ENCODE measurements around the gene RTL1. TPM values are rescaled to one million over a fixed set of nuclear protein-coding genes. Genes with fewer than 3 reads are reported as not detected.

Gene RTL1
- total and polyA plus RNA-seq, 2 of the 8 experiments (the other 6 are each of a cell fraction or from before 2014, with no cell fraction given) = not detected

DNA sequence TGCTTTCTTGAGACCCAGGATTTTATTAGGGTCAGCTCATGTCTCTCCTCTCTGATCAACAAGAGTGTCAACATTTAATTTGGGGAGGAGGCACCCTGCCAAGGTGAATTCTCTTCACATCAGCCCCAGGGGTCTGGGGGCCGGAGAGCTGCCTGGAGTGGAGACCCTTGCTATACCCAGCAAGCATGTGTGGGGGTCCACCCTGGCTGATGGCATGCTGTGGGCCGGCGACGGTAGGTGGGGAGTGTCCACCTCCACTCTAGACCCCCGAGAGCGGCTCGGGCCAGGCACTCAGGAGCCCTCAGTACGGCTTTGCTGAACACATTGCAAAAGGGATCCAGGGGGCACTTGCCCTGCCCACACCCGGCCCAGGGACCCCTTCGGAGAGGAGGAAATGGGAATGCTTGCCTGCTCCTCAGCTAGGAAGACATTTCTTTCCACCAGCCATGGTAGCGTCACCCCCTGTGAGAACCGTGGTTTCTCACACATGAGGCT lies 67.2 kb downstream of the RTL1 start:
- Histone ChIP-seq H2BK120ac (replicated peaks; ENCODE audit: low read depth, low read length) (no peak overlapping the region), H3K36me3 (ENCODE audit: control insufficient read depth in 2 of 4, insufficient read depth in 4 of 4, low read length in 3 of 4) (no peaks in the 10 kb centered on the region), H4K20me1 (replicated peaks in 1 of 2; ENCODE audit: control insufficient read depth in 1 of 2, insufficient read depth in 2 of 2, low read length in 2 of 2) (no peaks in the 10 kb centered on the region), H3K23ac (ENCODE audit: insufficient read length) (no peak overlapping the region), H2BK20ac (ENCODE audit: low read length) (no peak overlapping the region), H3K27me3 (replicated peaks in 1 of 4; ENCODE audit: control insufficient read depth in 3 of 4, extremely low read depth in 1 of 4, insufficient read depth in 3 of 4, low read length in 3 of 4) (no peaks in the 10 kb centered on the region; a peak in 2 of 7 replicates), H4K8ac (ENCODE audit: extremely low read depth, insufficient read depth, low read length) (no peak overlapping the region), H3K79me2 (ENCODE audit: control insufficient read depth in 1 of 2, insufficient read depth in 2 of 2, low read length in 2 of 2) (no peaks in the 10 kb centered on the region), H3K9me3 (ENCODE audit: insufficient read depth in 2 of 2, low read depth in 1 of 2, low read length in 1 of 2) (no peaks in the 10 kb centered on the region), H3K56ac (replicated peaks; ENCODE audit: insufficient read length, low read depth, low read length) (no peak overlapping the region), H3K79me1 (ENCODE audit: low read depth, low read length) (no peaks in the 10 kb centered on the region), H4K91ac (replicated peaks; ENCODE audit: insufficient read length, low read length) (no peak overlapping the region), H2AFZ (ENCODE audit: low read length) (no peak overlapping the region), H3K4me1 (replicated peaks in 1 of 4; ENCODE audit: control insufficient read depth in 3 of 4, insufficient read depth in 4 of 4, low read length in 3 of 4) (peaks cover 0 to 35% (median 24%) of the 10 kb centered on the region in 4 experiments; a peak in 6 of 7 replicates), H2BK15ac (ENCODE audit: low read length) (no peak overlapping the region), H3K18ac (ENCODE audit: extremely low read depth, low read length) (no peak overlapping the region; the same call in 1 of the 2 replicates), H3K4me3 (ENCODE audit: extremely low read depth in 1 of 4, insufficient read depth in 2 of 4, low read depth in 3 of 4, low read length in 4 of 4) (no peak overlapping the region), H3K14ac (ENCODE audit: insufficient read length) (no peak overlapping the region), H3K9ac (replicated peaks in 1 of 4; ENCODE audit: extremely low read depth in 1 of 4, low read depth in 3 of 4, low read length in 3 of 4) (no peak overlapping the region), H3K23me2 (ENCODE audit: low read depth, low read length) (no peaks in the 10 kb centered on the region), H3K4ac (replicated peaks; ENCODE audit: insufficient read length, low read depth, low read length) (no peak overlapping the region), H4K5ac (ENCODE audit: insufficient read length, low read depth, low read length) (no peak overlapping the region), H2BK12ac (ENCODE audit: low read depth, low read length) (no peak overlapping the region), H3K4me2 (ENCODE audit: insufficient read depth in 1 of 2, low read depth in 2 of 2, low read length in 2 of 2) (no peak overlapping the region), H2BK5ac (ENCODE audit: low read depth, low read length) (no peak overlapping the region), H3K27ac (ENCODE audit: low read depth, low read length) (no peak overlapping the region), H2AK5ac (ENCODE audit: low read depth, low read length) (no peak overlapping the region)
- no peak for DNase-seq (ENCODE audit: low read depth in 1 of 2, low spot score in 2 of 2)
- FAIRE-seq = no peak
- WGBS, 2 experiments (ENCODE audit: extremely low coverage in 1 of 2, insufficient coverage in 1 of 2, insufficient read length in 1 of 2, insufficient replicate concordance in 2 of 2, low coverage in 1 of 2, low lambda C conversion rate in 2 of 2, missing lambda C conversion rate in 1 of 2) = 89% methylated on average over 12 of the region's 12 CpGs; no CpG with 5 or more reads in 1 of the 2 experiments
- POLR2A ChIA-PET (ENCODE audit: partially characterized antibody) = no interaction called here
- CTCF ChIA-PET (ENCODE audit: partially characterized antibody) = no interaction called here
- TF ChIP-seq, protein P1, sequence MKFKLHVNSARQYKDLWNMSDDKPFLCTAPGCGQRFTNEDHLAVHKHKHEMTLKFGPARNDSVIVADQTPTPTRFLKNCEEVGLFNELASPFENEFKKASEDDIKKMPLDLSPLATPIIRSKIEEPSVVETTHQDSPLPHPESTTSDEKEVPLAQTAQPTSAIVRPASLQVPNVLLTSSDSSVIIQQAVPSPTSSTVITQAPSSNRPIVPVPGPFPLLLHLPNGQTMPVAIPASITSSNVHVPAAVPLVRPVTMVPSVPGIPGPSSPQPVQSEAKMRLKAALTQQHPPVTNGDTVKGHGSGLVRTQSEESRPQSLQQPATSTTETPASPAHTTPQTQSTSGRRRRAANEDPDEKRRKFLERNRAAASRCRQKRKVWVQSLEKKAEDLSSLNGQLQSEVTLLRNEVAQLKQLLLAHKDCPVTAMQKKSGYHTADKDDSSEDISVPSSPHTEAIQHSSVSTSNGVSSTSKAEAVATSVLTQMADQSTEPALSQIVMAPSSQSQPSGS (IDR thresholded peaks at IDR 0.05; ENCODE audit: low read length) = no peak
- no peak for TF ChIP-seq TAF1 (IDR thresholded peaks at IDR 0.05; ENCODE audit: low read depth, low read length)
- no peak for TF ChIP-seq GABPA (IDR thresholded peaks at IDR 0.05; ENCODE audit: borderline replicate concordance, insufficient read depth, low read length)
- TF ChIP-seq KDM4A (IDR thresholded peaks at IDR 0.05; ENCODE audit: low read depth, low read length, severe bottlenecking) = no peak
- TF ChIP-seq NRF1 (IDR thresholded peaks at IDR 0.05; ENCODE audit: low read depth, low read length) = no peak
- no peak for TF ChIP-seq CREB1 (IDR thresholded peaks at IDR 0.05)
- TF ChIP-seq HDAC2 (IDR thresholded peaks at IDR 0.05; ENCODE audit: borderline replicate concordance in 1 of 2, low read depth in 2 of 2, low read length in 2 of 2) = no peak
- TF ChIP-seq BRCA1 (IDR thresholded peaks at IDR 0.05; ENCODE audit: low read depth, low read length) = no peak
- TF ChIP-seq, protein P2, sequence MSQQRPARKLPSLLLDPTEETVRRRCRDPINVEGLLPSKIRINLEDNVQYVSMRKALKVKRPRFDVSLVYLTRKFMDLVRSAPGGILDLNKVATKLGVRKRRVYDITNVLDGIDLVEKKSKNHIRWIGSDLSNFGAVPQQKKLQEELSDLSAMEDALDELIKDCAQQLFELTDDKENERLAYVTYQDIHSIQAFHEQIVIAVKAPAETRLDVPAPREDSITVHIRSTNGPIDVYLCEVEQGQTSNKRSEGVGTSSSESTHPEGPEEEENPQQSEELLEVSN (IDR thresholded peaks at IDR 0.05) = no peak
- TF ChIP-seq, protein P3, sequence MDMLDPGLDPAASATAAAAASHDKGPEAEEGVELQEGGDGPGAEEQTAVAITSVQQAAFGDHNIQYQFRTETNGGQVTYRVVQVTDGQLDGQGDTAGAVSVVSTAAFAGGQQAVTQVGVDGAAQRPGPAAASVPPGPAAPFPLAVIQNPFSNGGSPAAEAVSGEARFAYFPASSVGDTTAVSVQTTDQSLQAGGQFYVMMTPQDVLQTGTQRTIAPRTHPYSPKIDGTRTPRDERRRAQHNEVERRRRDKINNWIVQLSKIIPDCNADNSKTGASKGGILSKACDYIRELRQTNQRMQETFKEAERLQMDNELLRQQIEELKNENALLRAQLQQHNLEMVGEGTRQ (IDR thresholded peaks at IDR 0.05; ENCODE audit: low read length) = no peak

All from H1 (cell line).